ENCODE measurements around the gene AOAH.

The AOAH gene

DNA sequence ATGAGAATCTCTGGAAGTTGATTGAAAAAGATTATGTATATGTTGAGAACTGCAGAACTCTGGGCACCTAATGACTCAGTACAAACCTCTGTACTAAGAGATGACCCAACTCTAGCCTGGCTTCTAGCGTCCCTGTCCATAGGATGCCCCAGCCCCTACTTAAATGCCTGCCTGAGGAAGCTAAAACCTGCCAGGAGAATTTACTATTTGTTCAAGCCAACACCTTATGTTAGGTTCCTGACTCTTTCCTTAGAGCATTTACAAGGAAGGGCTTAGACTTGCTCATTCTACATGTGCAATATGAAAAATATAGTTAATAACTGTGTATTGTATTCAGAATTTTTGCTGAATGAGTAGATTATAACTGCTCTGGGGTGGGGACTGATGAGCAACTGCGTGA lies 37.5 kb upstream of the AOAH start:
- no peak for DNase-seq (ENCODE audit: low read depth)
- H3K4me3 ChIP-seq (ENCODE audit: control insufficient read depth, low read depth, low read length), result no peak overlapping the region
- TF ChIP-seq, protein P1, sequence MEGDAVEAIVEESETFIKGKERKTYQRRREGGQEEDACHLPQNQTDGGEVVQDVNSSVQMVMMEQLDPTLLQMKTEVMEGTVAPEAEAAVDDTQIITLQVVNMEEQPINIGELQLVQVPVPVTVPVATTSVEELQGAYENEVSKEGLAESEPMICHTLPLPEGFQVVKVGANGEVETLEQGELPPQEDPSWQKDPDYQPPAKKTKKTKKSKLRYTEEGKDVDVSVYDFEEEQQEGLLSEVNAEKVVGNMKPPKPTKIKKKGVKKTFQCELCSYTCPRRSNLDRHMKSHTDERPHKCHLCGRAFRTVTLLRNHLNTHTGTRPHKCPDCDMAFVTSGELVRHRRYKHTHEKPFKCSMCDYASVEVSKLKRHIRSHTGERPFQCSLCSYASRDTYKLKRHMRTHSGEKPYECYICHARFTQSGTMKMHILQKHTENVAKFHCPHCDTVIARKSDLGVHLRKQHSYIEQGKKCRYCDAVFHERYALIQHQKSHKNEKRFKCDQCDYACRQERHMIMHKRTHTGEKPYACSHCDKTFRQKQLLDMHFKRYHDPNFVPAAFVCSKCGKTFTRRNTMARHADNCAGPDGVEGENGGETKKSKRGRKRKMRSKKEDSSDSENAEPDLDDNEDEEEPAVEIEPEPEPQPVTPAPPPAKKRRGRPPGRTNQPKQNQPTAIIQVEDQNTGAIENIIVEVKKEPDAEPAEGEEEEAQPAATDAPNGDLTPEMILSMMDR (IDR thresholded peaks at IDR 0.05; ENCODE audit: control insufficient read depth, insufficient read depth, low read depth, low read length, missing control alignments), result no peak

DNA sequence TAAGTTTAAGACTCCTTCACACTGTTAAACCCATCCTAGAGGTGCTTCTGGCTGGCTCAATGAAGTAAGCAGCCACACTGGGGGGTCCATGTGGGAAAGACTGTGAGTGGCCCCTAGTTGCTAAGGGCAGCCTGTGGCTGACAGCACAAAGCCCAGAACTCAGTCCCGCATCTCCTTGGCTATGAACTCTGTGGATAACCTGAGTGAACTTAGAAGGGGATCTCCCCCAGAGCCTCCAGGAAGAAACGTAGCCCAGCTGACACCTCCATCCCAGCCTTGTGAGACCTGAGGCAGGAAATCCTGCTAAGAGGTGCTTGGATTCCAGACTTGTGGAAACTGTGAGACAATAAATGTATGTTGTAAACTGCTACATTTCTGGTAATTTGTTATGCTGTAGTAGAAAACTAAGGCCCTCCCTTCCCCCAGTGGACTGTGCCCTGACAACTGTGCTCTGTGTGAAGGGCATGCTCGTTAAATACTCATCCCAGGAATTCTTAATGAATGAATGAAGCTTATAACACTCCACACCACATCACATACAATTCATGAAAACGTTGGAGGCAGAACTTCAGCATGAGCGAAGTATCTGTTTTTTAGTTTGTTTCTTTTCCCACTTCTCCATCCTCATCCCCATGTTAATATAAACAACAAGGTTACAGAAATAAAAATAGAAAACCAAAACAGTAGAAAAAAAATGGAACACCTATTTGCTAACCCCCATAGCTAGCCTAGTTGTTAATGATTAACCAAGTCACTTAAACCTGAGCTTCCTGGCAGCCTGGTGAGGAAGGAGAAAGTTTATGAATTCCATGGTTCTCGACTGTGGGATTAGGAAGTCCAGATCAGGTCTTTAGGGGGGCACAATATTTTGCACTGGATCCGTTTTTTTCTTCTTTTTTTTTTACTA lies 36.8 kb upstream of the AOAH start:
- no peak for DNase-seq (ENCODE audit: low read depth)
- no peak overlapping the region for H3K4me3 ChIP-seq (ENCODE audit: control insufficient read depth, low read depth, low read length)
- TF ChIP-seq, protein P1 (IDR thresholded peaks at IDR 0.05; ENCODE audit: control insufficient read depth, insufficient read depth, low read depth, low read length, missing control alignments), result no peak

DNA sequence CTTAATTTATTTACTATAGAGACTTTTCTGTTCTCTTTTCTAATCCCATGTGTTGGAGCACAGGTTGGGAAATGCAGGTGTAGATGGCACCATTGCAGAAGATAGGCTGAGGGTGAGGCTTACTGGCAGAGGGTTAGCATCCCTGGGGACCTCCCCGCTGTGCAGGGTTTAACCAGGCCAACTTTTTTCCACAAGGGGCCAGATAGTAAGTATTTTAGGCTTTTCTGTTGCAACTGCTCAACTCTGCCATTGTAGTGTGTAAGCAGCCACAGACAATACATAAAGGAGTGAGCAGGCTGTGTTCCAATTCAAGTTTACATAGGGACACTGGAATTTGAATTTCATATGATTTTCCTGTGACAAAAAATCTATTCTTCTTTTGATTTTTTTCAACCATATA lies 34.6 kb upstream of the AOAH start:
- no peak for DNase-seq (ENCODE audit: low read depth)
- no peak overlapping the region for H3K4me3 ChIP-seq (ENCODE audit: control insufficient read depth, low read depth, low read length)
- TF ChIP-seq, protein P1 (IDR thresholded peaks at IDR 0.05; ENCODE audit: control insufficient read depth, insufficient read depth, low read depth, low read length, missing control alignments), result no peak

DNA sequence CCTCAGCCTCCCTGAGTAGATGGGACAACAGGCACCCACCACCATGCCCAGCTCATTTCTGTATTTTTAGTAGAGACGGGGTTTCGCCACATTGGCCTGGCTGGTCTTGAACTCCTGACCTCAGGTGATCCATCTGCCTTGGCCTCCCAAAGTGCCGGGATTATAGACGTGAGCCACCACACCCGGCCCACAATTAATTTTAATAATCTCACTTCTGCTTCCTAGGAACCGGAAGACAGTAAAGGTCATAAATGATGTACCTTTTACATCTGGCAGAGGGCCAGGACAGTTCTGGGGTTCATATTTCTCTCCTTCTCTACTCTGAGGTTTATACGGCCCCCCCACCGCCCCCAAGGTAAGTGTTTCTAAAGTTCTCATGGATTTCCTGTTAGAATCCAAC lies 31.2 kb upstream of the AOAH start:
- TF ChIP-seq, protein P1 (IDR thresholded peaks at IDR 0.05; ENCODE audit: control insufficient read depth, insufficient read depth, low read depth, low read length, missing control alignments), result no peak
- no peak for DNase-seq (ENCODE audit: low read depth)
- no peak overlapping the region for H3K4me3 ChIP-seq (ENCODE audit: control insufficient read depth, low read depth, low read length)

DNA sequence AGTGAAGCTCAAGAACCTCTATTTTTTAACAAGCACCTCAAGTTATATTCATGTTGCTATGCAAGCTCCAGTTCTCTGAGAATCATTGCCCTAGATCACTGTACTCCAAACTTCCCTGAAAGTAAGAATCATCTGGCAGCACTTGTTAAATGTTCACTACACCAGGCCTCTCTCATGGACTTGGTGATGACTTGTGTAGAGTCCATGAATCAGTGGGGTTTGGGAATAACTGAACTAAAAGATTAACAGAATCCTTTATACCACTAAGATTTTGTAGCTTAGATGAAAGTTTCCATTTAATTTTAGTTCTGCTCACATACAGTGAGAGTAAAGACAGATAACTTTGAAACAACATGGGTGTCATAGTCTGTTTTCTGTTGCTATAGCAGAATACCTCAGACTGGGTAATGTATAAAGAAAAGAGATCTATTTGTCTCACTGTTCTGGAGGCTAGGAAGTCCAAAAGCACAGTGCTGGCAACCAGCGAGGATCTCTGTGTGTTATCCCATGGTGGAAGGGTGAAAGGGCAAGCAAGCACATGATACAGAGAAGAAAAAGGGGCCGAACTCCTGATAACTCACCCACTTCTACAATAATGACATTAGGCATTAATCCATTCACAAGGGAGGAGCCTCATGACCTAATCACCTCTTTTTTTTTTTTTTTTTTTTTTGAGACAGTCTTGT lies 27.9 kb upstream of the AOAH start:
- H3K4me3 ChIP-seq (ENCODE audit: control insufficient read depth, low read depth, low read length), result no peak overlapping the region
- TF ChIP-seq, protein P1 (IDR thresholded peaks at IDR 0.05; ENCODE audit: control insufficient read depth, insufficient read depth, low read depth, low read length, missing control alignments), result no peak
- DNase-seq (ENCODE audit: low read depth), result no peak

DNA sequence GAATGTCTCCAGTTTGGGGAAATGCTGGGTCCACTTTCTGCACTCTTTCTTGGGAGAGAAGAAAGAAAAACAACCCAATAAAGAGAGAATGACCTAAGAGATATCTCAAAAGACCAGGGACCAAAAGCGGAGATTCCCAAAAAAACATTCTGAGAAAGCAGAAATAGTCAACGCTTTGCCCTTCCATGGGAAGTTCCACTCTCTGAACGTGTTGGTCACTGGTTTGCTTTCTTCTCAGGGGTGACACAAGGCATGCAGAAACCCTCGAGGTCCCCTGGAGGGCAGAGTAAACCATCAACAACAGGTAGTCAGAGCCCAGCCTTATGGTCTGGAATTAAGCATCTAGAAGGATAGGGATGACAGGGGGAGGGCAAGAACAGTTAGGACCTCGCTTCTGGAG lies 26.2 kb upstream of the AOAH start:
- no peak overlapping the region for H3K4me3 ChIP-seq (ENCODE audit: control insufficient read depth, low read depth, low read length)
- TF ChIP-seq, protein P1 (IDR thresholded peaks at IDR 0.05; ENCODE audit: control insufficient read depth, insufficient read depth, low read depth, low read length, missing control alignments), result no peak
- no peak for DNase-seq (ENCODE audit: low read depth)

Measured in AG09309 (cell line).